ENCODE measurements around the gene PHC3. TPM values are rescaled to one million over a fixed set of nuclear protein-coding genes. Genes with fewer than 3 reads are reported as not detected.

Gene PHC3
- total RNA-seq, 3 donors from 2014 or later = 65.1 to 117 (median 87.2) TPM

GRCh38 chr3:170080605-170081004 lies 100.9 kb downstream of the PHC3 start:
- Histone ChIP-seq H3K27me3 (no peaks in the 10 kb centered on the region), H3K4me3 (no peak overlapping the region), H3K27ac (no peak overlapping the region), H3K9me3 (no peaks in the 10 kb centered on the region), H3K36me3 (no peaks in the 10 kb centered on the region), H3K4me1 (no peaks in the 10 kb centered on the region)
- no peak for DNase-seq (ENCODE audit: low spot score in 2 of 2)
- intact Hi-C loops (cut with DNase I; ENCODE audit: low total_unique reads) = no loop called here
- TF ChIP-seq POLR2A (IDR thresholded peaks at IDR 0.05) (no peak), CTCF (IDR thresholded peaks at IDR 0.05) (no peak), POLR2AphosphoS5 (IDR thresholded peaks at IDR 0.05) (no peak)

DNA sequence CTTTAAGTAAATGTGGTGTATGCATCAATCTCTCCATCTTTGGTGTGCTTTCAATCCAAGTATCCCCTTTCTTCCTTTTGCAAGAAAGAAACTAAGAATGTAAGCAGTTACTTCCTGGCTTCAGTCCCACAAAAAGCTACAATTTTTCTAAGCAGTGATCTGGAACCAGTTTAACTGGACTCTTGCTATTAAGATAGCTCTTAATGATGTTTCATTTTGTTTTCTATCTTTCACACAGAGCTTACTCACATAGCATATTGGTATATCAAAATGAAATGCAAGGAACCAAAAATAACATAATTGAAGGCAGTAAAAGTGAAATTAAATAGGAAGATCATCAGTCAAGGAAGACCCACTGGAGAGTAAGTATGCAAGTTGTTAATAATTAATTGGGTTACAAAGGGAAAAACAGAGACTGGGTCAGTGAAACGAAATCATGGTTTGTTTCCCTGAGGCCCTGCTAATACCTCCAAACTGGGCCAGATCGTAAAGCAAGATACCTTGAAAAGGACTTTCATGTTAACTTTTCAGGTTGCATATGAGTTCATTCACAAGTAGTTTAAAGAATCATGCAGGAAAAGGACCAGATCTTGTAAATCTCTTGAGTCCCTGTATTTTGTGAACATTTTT lies 101.9 kb downstream of the PHC3 start:
- H3K4me1 ChIP-seq = no peaks in the 10 kb centered on the region
- intact Hi-C loops (cut with DNase I; ENCODE audit: low total_unique reads) = no loop called here
- H3K27ac ChIP-seq = no peak overlapping the region
- no peak overlapping the region for H3K4me3 ChIP-seq
- no peaks in the 10 kb centered on the region for H3K9me3 ChIP-seq
- no peaks in the 10 kb centered on the region for H3K27me3 ChIP-seq
- TF ChIP-seq CTCF (IDR thresholded peaks at IDR 0.05) (no peak), POLR2AphosphoS5 (IDR thresholded peaks at IDR 0.05) (no peak), POLR2A (IDR thresholded peaks at IDR 0.05) (no peak)
- no peak for DNase-seq (ENCODE audit: low spot score in 2 of 2)
- no peaks in the 10 kb centered on the region for H3K36me3 ChIP-seq

GRCh38 chr3:170078620-170079281 lies 102.8 kb downstream of the PHC3 start:
- H3K9me3 ChIP-seq = no peaks in the 10 kb centered on the region
- H3K27ac ChIP-seq = no peak overlapping the region
- no peaks in the 10 kb centered on the region for H3K4me1 ChIP-seq
- H3K4me3 ChIP-seq = no peak overlapping the region
- TF ChIP-seq POLR2A (IDR thresholded peaks at IDR 0.05) (no peak), CTCF (IDR thresholded peaks at IDR 0.05) (no peak), POLR2AphosphoS5 (IDR thresholded peaks at IDR 0.05) (no peak)
- H3K36me3 ChIP-seq = no peaks in the 10 kb centered on the region
- intact Hi-C loops (cut with DNase I; ENCODE audit: low total_unique reads) = no loop called here
- no peak for DNase-seq (ENCODE audit: low spot score in 2 of 2)
- no peaks in the 10 kb centered on the region for H3K27me3 ChIP-seq

DNA sequence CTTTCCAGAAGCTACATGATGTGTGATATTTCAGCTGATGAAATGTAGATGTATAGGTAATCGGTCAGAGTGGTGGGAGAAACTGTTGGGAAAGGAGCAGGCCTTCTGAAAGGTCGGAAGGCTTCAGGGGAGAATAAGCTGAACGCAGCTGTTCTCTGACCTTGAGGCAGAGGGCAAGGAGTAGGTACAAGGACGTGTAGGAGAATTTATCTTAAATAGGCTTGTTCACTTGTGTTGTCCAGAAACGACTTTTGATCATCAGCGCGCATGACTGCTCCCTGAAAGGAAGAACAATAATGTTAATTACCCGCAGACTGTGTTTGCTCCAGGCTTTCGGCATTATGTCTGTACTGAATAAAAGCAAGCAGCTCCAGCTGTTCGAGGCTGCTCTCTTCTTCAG lies 104.2 kb downstream of the PHC3 start:
- Histone ChIP-seq H3K27ac (no peak overlapping the region), H3K4me1 (no peaks in the 10 kb centered on the region), H3K27me3 (no peaks in the 10 kb centered on the region), H3K36me3 (no peaks in the 10 kb centered on the region), H3K4me3 (no peak overlapping the region), H3K9me3 (no peaks in the 10 kb centered on the region)
- TF ChIP-seq CTCF (IDR thresholded peaks at IDR 0.05) (no peak), POLR2A (IDR thresholded peaks at IDR 0.05) (no peak), POLR2AphosphoS5 (IDR thresholded peaks at IDR 0.05) (no peak)
- no peak for DNase-seq (ENCODE audit: low spot score in 2 of 2)
- intact Hi-C loops (cut with DNase I; ENCODE audit: low total_unique reads) = no loop called here

GRCh38 chr3:170076715-170077238 lies 104.8 kb downstream of the PHC3 start:
- H3K9me3 ChIP-seq = no peaks in the 10 kb centered on the region
- no peak overlapping the region for H3K27ac ChIP-seq
- no peak for DNase-seq (ENCODE audit: low spot score in 2 of 2)
- no peaks in the 10 kb centered on the region for H3K4me1 ChIP-seq
- H3K4me3 ChIP-seq = no peak overlapping the region
- no peaks in the 10 kb centered on the region for H3K36me3 ChIP-seq
- no peak for TF ChIP-seq POLR2AphosphoS5 (IDR thresholded peaks at IDR 0.05)
- no peak for TF ChIP-seq CTCF (IDR thresholded peaks at IDR 0.05)
- TF ChIP-seq POLR2A (IDR thresholded peaks at IDR 0.05) = no peak
- intact Hi-C loops (cut with DNase I; ENCODE audit: low total_unique reads) = no loop called here
- no peaks in the 10 kb centered on the region for H3K27me3 ChIP-seq
